ENCODE data around the gene TOGARAM2. TPM values are rescaled to one million over a fixed set of nuclear protein-coding genes. Genes with fewer than 3 reads are reported as not detected.

Gene TOGARAM2
- total and polyA plus RNA-seq, 2 of the 13 experiments (the other 11 are each of a cell fraction or from before 2014, with no cell fraction given) = under 0.01 to 0.05 TPM

DNA sequence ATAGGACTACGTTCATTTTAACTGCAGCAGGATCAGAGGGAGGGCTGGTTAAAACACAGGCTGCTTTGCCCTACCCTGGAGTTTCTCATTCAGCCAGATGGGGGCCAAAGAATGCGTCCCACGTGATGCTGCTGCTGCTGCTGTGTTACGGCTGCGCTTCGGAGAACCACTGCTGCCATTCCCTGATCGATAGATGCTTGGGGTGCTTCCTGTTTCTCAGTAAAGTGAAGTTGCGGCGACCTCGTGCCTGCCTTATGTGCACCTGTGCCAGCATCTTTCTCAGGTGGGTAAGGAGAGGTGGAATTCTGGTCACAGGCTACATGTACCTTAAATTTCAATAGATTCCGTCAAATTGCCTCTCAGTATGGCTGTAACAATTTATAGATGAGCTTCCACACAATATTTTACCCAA is 24.7 kb upstream of the TOGARAM2 start (continued):
- 0 out of 2 replicates have a peak, but pooled peaks have one; percentile 21 for TF ChIP-seq ZNF354B (CRISPR knock-in tag; IDR thresholded peaks at IDR 0.05)
- 0 out of 2 replicates have a peak, but pooled peaks have one; percentile 12 for TF ChIP-seq MED1 (CRISPR knock-in tag; IDR thresholded peaks at IDR 0.05)
- TF ChIP-seq RAD21 (CRISPR knock-in tag; IDR thresholded peaks at IDR 0.05) = no peak
- TF ChIP-seq, protein P1, sequence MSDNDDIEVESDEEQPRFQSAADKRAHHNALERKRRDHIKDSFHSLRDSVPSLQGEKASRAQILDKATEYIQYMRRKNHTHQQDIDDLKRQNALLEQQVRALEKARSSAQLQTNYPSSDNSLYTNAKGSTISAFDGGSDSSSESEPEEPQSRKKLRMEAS (IDR thresholded peaks at IDR 0.05) = peak; percentile 61
- TF ChIP-seq, protein P2, sequence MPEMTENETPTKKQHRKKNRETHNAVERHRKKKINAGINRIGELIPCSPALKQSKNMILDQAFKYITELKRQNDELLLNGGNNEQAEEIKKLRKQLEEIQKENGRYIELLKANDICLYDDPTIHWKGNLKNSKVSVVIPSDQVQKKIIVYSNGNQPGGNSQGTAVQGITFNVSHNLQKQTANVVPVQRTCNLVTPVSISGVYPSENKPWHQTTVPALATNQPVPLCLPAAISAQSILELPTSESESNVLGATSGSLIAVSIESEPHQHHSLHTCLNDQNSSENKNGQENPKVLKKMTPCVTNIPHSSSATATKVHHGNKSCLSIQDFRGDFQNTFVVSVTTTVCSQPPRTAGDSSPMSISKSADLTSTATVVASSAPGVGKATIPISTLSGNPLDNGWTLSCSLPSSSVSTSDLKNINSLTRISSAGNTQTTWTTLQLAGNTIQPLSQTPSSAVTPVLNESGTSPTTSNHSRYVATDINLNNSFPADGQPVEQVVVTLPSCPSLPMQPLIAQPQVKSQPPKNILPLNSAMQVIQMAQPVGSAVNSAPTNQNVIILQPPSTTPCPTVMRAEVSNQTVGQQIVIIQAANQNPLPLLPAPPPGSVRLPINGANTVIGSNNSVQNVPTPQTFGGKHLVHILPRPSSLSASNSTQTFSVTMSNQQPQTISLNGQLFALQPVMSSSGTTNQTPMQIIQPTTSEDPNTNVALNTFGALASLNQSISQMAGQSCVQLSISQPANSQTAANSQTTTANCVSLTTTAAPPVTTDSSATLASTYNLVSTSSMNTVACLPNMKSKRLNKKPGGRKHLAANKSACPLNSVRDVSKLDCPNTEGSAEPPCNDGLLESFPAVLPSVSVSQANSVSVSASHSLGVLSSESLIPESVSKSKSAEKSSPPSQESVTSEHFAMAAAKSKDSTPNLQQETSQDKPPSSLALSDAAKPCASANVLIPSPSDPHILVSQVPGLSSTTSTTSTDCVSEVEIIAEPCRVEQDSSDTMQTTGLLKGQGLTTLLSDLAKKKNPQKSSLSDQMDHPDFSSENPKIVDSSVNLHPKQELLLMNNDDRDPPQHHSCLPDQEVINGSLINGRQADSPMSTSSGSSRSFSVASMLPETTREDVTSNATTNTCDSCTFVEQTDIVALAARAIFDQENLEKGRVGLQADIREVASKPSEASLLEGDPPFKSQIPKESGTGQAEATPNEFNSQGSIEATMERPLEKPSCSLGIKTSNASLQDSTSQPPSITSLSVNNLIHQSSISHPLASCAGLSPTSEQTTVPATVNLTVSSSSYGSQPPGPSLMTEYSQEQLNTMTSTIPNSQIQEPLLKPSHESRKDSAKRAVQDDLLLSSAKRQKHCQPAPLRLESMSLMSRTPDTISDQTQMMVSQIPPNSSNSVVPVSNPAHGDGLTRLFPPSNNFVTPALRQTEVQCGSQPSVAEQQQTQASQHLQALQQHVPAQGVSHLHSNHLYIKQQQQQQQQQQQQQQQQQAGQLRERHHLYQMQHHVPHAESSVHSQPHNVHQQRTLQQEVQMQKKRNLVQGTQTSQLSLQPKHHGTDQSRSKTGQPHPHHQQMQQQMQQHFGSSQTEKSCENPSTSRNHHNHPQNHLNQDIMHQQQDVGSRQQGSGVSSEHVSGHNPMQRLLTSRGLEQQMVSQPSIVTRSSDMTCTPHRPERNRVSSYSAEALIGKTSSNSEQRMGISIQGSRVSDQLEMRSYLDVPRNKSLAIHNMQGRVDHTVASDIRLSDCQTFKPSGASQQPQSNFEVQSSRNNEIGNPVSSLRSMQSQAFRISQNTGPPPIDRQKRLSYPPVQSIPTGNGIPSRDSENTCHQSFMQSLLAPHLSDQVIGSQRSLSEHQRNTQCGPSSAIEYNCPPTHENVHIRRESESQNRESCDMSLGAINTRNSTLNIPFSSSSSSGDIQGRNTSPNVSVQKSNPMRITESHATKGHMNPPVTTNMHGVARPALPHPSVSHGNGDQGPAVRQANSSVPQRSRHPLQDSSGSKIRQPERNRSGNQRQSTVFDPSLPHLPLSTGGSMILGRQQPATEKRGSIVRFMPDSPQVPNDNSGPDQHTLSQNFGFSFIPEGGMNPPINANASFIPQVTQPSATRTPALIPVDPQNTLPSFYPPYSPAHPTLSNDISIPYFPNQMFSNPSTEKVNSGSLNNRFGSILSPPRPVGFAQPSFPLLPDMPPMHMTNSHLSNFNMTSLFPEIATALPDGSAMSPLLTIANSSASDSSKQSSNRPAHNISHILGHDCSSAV (CRISPR knock-in tag; IDR thresholded peaks at IDR 0.05; ENCODE audit: borderline replicate concordance) = no peak
- TF ChIP-seq SNAPC2 (CRISPR knock-in tag; IDR thresholded peaks at IDR 0.05) = peak; percentile 56; the same call in 1 of the 2 replicates
- TF ChIP-seq, protein P3, sequence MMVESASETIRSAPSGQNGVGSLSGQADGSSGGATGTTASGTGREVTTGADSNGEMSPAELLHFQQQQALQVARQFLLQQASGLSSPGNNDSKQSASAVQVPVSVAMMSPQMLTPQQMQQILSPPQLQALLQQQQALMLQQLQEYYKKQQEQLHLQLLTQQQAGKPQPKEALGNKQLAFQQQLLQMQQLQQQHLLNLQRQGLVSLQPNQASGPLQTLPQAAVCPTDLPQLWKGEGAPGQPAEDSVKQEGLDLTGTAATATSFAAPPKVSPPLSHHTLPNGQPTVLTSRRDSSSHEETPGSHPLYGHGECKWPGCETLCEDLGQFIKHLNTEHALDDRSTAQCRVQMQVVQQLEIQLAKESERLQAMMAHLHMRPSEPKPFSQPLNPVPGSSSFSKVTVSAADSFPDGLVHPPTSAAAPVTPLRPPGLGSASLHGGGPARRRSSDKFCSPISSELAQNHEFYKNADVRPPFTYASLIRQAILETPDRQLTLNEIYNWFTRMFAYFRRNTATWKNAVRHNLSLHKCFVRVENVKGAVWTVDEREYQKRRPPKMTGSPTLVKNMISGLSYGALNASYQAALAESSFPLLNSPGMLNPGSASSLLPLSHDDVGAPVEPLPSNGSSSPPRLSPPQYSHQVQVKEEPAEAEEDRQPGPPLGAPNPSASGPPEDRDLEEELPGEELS (CRISPR knock-in tag; IDR thresholded peaks at IDR 0.05) = no peak
- no peak for TF ChIP-seq TSC22D2 (CRISPR knock-in tag; IDR thresholded peaks at IDR 0.05; ENCODE audit: borderline replicate concordance)
- TF ChIP-seq FOXK1 (CRISPR knock-in tag; IDR thresholded peaks at IDR 0.05; ENCODE audit: borderline replicate concordance, low read depth) = no peak
- TF ChIP-seq STAT5B (CRISPR knock-in tag; IDR thresholded peaks at IDR 0.05) = no peak
- TF ChIP-seq, protein P4, sequence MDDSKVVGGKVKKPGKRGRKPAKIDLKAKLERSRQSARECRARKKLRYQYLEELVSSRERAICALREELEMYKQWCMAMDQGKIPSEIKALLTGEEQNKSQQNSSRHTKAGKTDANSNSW (CRISPR knock-in tag; IDR thresholded peaks at IDR 0.05; ENCODE audit: borderline replicate concordance) = no peak
- TF ChIP-seq GABPB1 (CRISPR knock-in tag; IDR thresholded peaks at IDR 0.05) = peak; percentile 47; the same call in 1 of the 2 replicates
- TF ChIP-seq ARID2 (CRISPR knock-in tag; IDR thresholded peaks at IDR 0.05; ENCODE audit: borderline replicate concordance) = peak; percentile 53; the same call in 1 of the 2 replicates
- no peak for TF ChIP-seq TEAD2 (CRISPR knock-in tag; IDR thresholded peaks at IDR 0.05)
- no peak for TF ChIP-seq ZMAT3 (CRISPR knock-in tag; conservative IDR thresholded peaks at IDR 0.05)
- peak; percentile 22; the same call in 1 of the 2 replicates for TF ChIP-seq ZNF788 (CRISPR knock-in tag; IDR thresholded peaks at IDR 0.05; ENCODE audit: borderline replicate concordance)
- TF ChIP-seq, protein P5, sequence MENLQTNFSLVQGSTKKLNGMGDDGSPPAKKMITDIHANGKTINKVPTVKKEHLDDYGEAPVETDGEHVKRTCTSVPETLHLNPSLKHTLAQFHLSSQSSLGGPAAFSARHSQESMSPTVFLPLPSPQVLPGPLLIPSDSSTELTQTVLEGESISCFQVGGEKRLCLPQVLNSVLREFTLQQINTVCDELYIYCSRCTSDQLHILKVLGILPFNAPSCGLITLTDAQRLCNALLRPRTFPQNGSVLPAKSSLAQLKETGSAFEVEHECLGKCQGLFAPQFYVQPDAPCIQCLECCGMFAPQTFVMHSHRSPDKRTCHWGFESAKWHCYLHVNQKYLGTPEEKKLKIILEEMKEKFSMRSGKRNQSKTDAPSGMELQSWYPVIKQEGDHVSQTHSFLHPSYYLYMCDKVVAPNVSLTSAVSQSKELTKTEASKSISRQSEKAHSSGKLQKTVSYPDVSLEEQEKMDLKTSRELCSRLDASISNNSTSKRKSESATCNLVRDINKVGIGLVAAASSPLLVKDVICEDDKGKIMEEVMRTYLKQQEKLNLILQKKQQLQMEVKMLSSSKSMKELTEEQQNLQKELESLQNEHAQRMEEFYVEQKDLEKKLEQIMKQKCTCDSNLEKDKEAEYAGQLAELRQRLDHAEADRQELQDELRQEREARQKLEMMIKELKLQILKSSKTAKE (CRISPR knock-in tag; IDR thresholded peaks at IDR 0.05; ENCODE audit: borderline replicate concordance) = no peak
- no peak for TF ChIP-seq YY1 (IDR thresholded peaks at IDR 0.05; ENCODE audit: insufficient read depth, insufficient replicate concordance, low read depth, low read length)

All from HepG2 (cell line).